ENCODE measurements around the gene DEPDC5. TPM values are rescaled to one million over a fixed set of nuclear protein-coding genes. Genes with fewer than 3 reads are reported as not detected.

The DEPDC5 gene
- total and polyA plus RNA-seq, 12 donors = 14.4 to 35.9 (median 23.1) TPM

DNA sequence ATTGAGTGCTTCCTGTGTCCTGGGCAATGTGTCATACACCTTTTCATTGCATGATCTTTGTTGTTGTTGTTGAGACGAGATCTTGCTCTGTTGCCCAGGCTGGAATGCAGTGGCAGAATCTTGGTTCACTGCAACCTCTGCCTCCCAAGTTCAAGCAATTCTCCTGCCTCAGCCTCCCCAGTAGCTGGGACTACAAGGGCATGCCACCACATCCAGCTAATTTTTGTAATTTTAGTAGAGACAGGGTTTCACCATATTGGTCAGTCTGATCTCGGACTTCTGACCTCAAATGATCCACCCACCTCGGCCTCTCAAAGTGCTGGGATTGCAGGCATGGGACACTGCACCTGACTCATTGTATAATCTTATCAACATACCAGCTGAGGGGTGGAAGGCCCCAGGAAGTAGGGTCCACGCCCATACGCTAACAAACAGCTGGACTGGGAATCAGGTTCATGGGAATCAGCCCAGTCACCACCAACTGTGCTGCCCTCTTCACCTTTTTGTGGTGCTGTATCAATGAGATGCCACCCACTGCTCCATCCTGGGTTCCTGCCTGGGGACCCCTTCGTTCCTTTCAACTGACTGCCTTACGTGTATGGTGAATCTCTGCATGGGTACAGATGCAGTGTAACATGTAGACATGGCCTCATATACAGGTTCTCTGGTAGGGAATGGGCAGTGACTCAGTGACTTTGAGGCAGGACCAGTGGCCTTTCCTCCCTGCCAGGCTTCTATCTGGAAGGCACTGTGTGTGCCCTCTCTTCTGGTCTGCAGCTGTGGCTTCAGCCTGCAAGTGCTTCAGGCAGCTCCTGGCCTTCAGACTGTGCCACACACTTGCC is 158.0 kb downstream of the DEPDC5 start:
- WGBS, 4 donors = 85 to 98% (median 95%) methylated on average over 5 to 7 of the region's 7 CpGs
- no peaks in the 10 kb centered on the region for H3K9me3 ChIP-seq (replicated peaks in 1 of 3)
- H3K4me3 ChIP-seq = no peak overlapping the region
- peaks cover 0 to 4% of the 10 kb centered on the region in 2 donors for H3K4me1 ChIP-seq (replicated peaks in 1 of 2)
- no peak overlapping the region for H3K27ac ChIP-seq
- TF ChIP-seq POLR2A (IDR thresholded peaks at IDR 0.05) = no peak
- TF ChIP-seq CTCF (IDR thresholded peaks at IDR 0.05) = no peak
- intact Hi-C loops (cut with DNase I) = no loop called here
- DNase-seq = no peak
- peaks cover 0 to 3% of the 10 kb centered on the region in 2 donors for H3K36me3 ChIP-seq (replicated peaks in 1 of 2)
- no peaks in the 10 kb centered on the region for H3K27me3 ChIP-seq

DNA sequence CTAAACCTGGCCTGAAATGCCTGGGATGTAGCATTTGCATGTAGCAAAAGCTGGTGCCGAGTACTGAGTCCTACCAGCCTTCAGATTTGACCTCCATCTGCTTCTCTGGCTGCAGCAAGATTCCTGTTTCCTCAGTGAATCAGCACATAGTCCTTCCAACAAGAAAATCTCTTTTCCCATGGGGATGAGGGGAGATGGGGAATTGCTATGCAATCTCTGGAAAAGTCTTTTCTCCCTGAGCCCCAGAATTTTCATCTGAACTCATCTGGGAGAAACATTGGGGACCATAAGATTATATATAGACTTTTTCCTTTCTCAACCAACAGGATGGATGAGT is 158.6 kb downstream of the DEPDC5 start:
- DNase-seq = no peak
- Histone ChIP-seq H3K36me3 (replicated peaks in 1 of 2) (no peaks in the 10 kb centered on the region), H3K27me3 (no peaks in the 10 kb centered on the region), H3K4me3 (no peak overlapping the region), H3K4me1 (replicated peaks in 1 of 2) (peaks cover 0 to 5% of the 10 kb centered on the region in 2 donors), H3K27ac (no peak overlapping the region), H3K9me3 (replicated peaks in 1 of 3) (no peaks in the 10 kb centered on the region)
- intact Hi-C loops (cut with DNase I) = no loop called here
- TF ChIP-seq POLR2A (IDR thresholded peaks at IDR 0.05) = no peak
- 43 to 64% (median 60%) methylated on average over 1 of the region's 1 CpG for WGBS, 4 donors

GRCh38 chr22:31915586-31915985 is 161.8 kb downstream of the DEPDC5 start:
- no peaks in the 10 kb centered on the region for H3K9me3 ChIP-seq (replicated peaks in 1 of 3)
- H3K27ac ChIP-seq = no peak overlapping the region
- H3K4me3 ChIP-seq = no peak overlapping the region
- H3K27me3 ChIP-seq = no peaks in the 10 kb centered on the region
- H3K4me1 ChIP-seq (replicated peaks in 1 of 2) = peaks cover 0 to 10% of the 10 kb centered on the region in 2 donors
- intact Hi-C loops (cut with DNase I) = no loop called here
- no peak for TF ChIP-seq POLR2A (IDR thresholded peaks at IDR 0.05)
- TF ChIP-seq CTCF (IDR thresholded peaks at IDR 0.05) = no peak
- no peak for DNase-seq
- no peaks in the 10 kb centered on the region for H3K36me3 ChIP-seq (replicated peaks in 1 of 2)
- WGBS, 4 donors = 87 to 90% (median 88%) methylated on average over 10 of the region's 10 CpGs

GRCh38 chr22:31917227-31917921 is 163.6 kb downstream of the DEPDC5 start:
- Histone ChIP-seq H3K36me3 (replicated peaks in 1 of 2) (no peaks in the 10 kb centered on the region), H3K9me3 (replicated peaks in 1 of 3) (no peaks in the 10 kb centered on the region), H3K27ac (peak overlapping the region in 2 of 5 donors; percentile 5 to 71), H3K27me3 (no peaks in the 10 kb centered on the region), H3K4me3 (no peak overlapping the region), H3K4me1 (replicated peaks in 1 of 2) (peaks cover 0 to 10% of the 10 kb centered on the region in 2 donors)
- intact Hi-C loops (cut with DNase I) = no loop called here
- DNase-seq = peak in 6 of 7 donors; percentile 27 to 64 (median 32)
- TF ChIP-seq CTCF (IDR thresholded peaks at IDR 0.05) (no peak), POLR2A (IDR thresholded peaks at IDR 0.05) (no peak)
- 62 to 81% (median 77%) methylated on average over 9 to 17 of the region's 17 CpGs for WGBS, 4 donors
